Coronary artery (tissue), 2 donors: ENCODE data around the gene GET4.
A peak's percentile ranks its signal among the peaks of the same experiment; 100 is the strongest.
"Not testable (repeated sequence)": the region's sequence is repeated elsewhere in the genome, so short reads cannot be mapped to it uniquely, and the experiment has no call there.

Source experiments
- DNase-seq: peaks from one replicate; pipeline ENCODE4 v3.0.0-alpha.2; 2017; ENCODE audit warnings: low spot score
- H3K27ac ChIP-seq, 2 donors: fragments of 200-600 bp; sonication (generic); one replicate each; pipeline ENCODE4 v1.5.1; 2016 to 2019
- H3K4me3 ChIP-seq: fragments of 200-600 bp; sonication (generic); 2 replicates; pipeline ENCODE4 v1.5.1; 2016; ENCODE audit warnings: mild to moderate bottlenecking, moderate library complexity
- TF ChIP-seq, protein P1 (sequence below): fragments of 200-600 bp; sonication (generic); IDR thresholded peaks from one replicate; pipeline ENCODE4 v1.5.1; 2019; ENCODE audit warnings: antibody characterized with exemption

The GET4 gene

DNA sequence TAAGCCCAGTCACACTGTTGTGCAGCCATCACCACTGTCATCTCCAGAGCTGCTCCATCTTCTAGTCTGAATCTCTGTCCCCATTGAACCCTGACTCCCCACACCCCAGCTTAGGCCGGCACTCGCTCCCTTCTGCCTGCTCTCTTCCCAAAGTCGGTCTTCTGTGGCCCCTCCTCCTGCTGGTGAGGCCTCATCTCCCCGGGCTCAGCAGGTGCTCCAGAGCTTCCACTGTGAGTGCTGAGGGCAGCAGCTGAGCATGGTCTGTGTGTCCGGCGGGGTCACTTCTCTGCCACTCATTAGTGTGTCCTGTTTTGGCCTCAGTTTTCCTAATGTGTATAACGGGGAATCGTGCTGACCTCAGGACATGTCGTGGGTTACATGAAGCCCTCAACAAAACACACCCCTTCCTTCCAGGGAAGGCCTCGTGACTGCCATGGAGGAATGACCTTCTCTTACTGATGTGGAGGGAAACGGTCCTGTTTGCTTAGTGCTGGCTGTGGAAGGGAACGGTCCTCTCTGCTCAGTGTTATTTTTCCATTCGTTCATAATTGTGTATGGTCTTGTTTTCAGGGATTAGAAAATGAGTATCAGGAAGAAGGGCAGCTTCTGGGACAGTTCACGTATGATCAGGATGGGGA lies 4.3 kb upstream of the GET4 start:
- TF ChIP-seq, protein P1, sequence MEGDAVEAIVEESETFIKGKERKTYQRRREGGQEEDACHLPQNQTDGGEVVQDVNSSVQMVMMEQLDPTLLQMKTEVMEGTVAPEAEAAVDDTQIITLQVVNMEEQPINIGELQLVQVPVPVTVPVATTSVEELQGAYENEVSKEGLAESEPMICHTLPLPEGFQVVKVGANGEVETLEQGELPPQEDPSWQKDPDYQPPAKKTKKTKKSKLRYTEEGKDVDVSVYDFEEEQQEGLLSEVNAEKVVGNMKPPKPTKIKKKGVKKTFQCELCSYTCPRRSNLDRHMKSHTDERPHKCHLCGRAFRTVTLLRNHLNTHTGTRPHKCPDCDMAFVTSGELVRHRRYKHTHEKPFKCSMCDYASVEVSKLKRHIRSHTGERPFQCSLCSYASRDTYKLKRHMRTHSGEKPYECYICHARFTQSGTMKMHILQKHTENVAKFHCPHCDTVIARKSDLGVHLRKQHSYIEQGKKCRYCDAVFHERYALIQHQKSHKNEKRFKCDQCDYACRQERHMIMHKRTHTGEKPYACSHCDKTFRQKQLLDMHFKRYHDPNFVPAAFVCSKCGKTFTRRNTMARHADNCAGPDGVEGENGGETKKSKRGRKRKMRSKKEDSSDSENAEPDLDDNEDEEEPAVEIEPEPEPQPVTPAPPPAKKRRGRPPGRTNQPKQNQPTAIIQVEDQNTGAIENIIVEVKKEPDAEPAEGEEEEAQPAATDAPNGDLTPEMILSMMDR = no peak
- Histone ChIP-seq H3K4me3 (no peak overlapping the region), H3K27ac (peak overlapping the region in 1 of 2 donors; percentile 68)
- no peak for DNase-seq

GRCh38 chr7:872685-873084 lies 3.7 kb upstream of the GET4 start:
- peak overlapping the region; percentile 34 to 68 for H3K27ac ChIP-seq
- H3K4me3 ChIP-seq, DNase-seq: not testable (repeated sequence)

DNA sequence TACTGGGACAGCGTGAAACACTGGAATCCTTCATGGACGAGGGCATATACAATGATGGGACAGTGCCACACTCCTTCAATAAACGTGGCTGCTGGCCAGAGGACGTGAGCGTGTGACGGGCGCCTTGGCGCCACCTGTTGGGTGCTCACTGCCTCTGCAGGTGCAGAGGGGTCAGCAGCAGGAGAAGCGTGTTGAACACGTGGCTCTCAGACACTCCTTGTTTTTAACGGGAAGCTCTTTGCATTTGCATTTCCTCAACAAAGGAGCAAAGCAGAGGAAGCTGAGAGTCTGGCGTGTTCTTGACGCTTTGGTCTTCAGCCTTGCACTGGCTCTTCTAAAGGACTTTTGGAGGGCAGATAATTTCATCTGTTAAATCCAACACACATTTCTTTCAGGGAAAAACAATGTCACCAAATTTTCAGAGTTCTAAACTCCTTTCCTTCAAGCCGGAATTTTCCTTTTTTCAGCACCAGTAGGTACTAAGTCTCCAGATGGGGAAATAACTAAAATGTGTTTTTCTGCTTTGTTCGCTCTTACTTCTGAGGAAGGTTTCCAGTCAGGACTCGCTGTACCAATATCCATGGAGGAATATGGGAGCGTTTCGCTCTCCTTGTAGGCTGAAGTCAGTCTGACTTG lies 2.9 kb upstream of the GET4 start:
- H3K4me3 ChIP-seq = no peak overlapping the region
- TF ChIP-seq, protein P1 = peak; percentile 85
- peak overlapping the region; percentile 34 to 68 for H3K27ac ChIP-seq

DNA sequence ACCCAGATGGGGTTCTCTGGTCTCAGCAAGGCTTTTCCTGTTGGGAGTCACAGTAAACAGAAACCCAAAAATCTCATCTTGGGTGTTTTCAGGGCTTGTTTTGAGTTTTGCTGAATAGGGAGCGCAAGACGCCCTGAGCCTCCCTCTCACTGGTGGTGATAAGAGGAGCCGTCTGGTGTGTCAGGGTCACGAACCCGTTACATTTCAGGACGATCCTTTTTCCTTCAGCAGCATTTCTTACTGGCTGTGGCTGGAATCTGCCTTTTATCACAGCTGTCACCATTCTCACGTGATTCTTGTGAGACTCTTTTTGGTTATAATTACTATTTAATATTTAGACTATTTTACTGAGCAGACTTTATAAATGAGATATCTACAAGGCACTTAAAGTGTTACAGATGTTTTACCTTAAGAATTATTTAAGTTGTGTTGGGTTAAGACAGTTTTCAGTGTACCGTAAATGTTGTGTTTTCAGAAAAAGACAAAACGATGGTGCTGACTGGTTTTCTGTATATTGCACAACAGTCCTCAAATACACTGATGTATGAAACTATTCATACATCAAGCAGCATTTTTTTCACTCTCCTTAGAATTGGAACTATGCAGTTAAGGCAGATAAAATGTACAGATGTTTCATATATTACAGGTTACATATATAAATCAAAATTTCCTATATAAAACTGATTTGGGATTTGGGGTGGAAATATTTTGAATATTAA lies 2.2 kb upstream of the GET4 start:
- Histone ChIP-seq H3K27ac (peak overlapping the region; percentile 34 to 68), H3K4me3 (no peak overlapping the region)
- no peak for DNase-seq
- TF ChIP-seq, protein P1 = no peak

More for the DNA sequence above, 2.9 kb upstream of the GET4 start:
- DNase-seq = peak; percentile 85

DNA sequence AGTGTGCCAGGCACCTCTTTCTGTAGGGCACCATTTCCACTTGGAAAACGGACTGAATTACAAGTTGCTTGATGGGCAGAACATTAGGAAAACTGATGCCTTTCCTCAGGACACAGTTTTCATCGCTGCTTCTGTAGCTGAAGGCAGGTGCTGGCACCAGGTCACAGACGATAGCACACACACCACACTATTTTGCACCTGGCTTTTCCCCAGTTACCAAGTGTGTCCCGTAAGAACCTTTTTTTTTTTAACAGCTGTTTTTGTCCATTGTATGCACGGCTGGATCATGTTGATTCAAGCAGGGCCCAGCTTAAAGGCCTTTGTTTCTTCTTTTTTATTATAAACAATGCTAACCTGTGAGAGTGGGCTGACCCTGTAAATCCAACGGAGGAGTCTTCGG lies 1.3 kb upstream of the GET4 start:
- TF ChIP-seq, protein P1 = no peak
- Histone ChIP-seq H3K4me3 (no peak overlapping the region), H3K27ac (peak overlapping the region in 1 of 2 donors; percentile 51)
- no peak for DNase-seq

DNA sequence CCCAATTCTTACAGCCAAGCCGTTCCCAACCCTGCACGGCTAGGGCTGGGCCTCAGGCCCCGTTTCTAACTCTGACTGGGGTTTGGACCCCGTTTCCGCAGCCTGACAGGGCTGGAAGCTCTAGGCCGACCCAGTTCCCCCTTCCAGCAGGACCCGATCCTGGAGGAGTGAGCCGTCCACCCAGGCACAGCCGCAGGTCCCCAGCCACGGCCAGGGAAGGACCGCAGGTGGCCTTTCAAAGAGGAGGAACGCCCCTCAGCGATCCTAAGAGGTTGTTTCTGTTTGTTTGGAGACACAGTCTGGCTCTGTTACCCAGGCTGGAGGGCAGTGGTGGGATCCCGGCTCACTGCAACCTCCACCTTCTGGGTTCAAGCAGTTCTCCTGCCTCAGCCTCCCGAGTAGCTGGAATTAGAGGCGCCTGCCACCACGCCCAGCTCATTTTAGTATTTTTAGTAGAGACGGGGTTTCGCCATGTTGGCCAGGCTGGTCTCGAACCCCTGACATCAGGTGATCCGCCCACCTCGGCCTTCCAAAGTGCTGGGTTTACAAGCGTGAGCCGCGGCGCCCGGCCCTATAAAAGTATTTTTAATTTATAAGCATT lies 778 bp upstream of the GET4 start:
- TF ChIP-seq, protein P1 = no peak
- Histone ChIP-seq H3K27ac (peak overlapping the region; percentile 51 to 89), H3K4me3 (peak overlapping the region; percentile 70)
- DNase-seq = peak; percentile 83

- Histone ChIP-seq H3K4me3 (peak overlapping the region; percentile 75), H3K27ac (peak overlapping the region; percentile 66 to 90)
- peak; percentile 84 for DNase-seq
- TF ChIP-seq, protein P1 = no peak
These were observed 588 bp downstream of the GET4 start for GRCh38 chr7:876972-877311.
